C4-2B (cell line): ENCODE measurements around the gene IL6ST.

Experiments
- CTCF ChIP-seq: fragments of 450-650 bp; conservative IDR thresholded peaks from 2 replicates; pipeline ENCODE4 v1.5.1; 2017; ENCODE audit warnings: mild to moderate bottlenecking
- ZFX ChIP-seq: fragments of 450-650 bp; IDR thresholded peaks from 2 replicates; pipeline ENCODE4 v1.6.1; 2017

DNA sequence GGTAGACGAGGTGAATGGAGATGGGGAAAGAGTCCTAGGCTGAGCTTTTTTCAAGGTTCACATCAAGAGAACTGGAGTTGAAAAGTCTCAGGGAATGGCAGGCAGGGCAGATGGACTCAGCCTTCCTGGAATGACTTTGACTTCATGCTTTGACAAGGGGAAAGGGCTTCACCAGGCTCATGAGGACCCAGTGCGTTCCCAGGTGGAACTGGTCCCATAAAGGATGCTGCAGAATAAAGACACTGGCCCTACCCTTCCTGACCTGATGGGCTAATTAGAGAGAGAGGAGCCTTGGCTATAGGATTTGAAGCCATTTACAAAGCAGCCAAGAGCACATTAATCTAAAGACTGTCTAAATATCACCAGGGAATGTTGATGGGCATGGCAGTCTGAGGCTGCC lies 79.8 kb downstream of the IL6ST start:
- no peak for TF ChIP-seq CTCF
- TF ChIP-seq ZFX: no peak
